Epithelial cell of prostate (primary cell): Measurements from ENCODE around the gene DLG2.
A peak's percentile ranks its signal among the peaks of the same experiment; 100 is the strongest.
"Not testable (repeated sequence)": the region's sequence is repeated elsewhere in the genome, so short reads cannot be mapped to it uniquely, and the experiment has no call there.

Experiments used
- DNase-seq: peaks from one replicate; pipeline ENCODE4 v3.0.0-alpha.2; 2011; ENCODE audit warnings: low read depth, low spot score
- H3K27ac ChIP-seq: fragments of 450-650 bp; 2 replicates; pipeline ENCODE4 v1.5.1; 2017; ENCODE audit warnings: mild to moderate bottlenecking

DLG2 gene

GRCh38 chr11:84886344-84886743, 740.8 kb downstream of the DLG2 start:
- no peak for DNase-seq
- H3K27ac ChIP-seq, result no peak overlapping the region

GRCh38 chr11:84884836-84885235, 742.3 kb downstream of the DLG2 start:
- DNase-seq, result no peak
- no peak overlapping the region for H3K27ac ChIP-seq

- no peak overlapping the region for H3K27ac ChIP-seq
- DNase-seq, result no peak
Measured at GRCh38 chr11:84882056-84882455, 745.1 kb downstream of the DLG2 start.

- peak overlapping the region; percentile 40 for H3K27ac ChIP-seq
- no peak for DNase-seq
Measured at GRCh38 chr11:84871116-84871515, 756.0 kb downstream of the DLG2 start.

GRCh38 chr11:84870486-84870885, 756.7 kb downstream of the DLG2 start:
- H3K27ac ChIP-seq, result peak overlapping the region; percentile 40
- no peak for DNase-seq

GRCh38 chr11:84866922-84867321, 760.2 kb downstream of the DLG2 start:
- H3K27ac ChIP-seq, result peak overlapping the region; percentile 11
- DNase-seq, result no peak

GRCh38 chr11:84865791-84866535, 761.2 kb downstream of the DLG2 start:
- no peak for DNase-seq

GRCh38 chr11:84865257-84865656, 761.9 kb downstream of the DLG2 start:
- H3K27ac ChIP-seq, result no peak overlapping the region
- DNase-seq, result no peak

More at GRCh38 chr11:84865791-84866535, 761.2 kb downstream of the DLG2 start:
- peak overlapping the region; percentile 11 for H3K27ac ChIP-seq

GRCh38 chr11:84857746-84858145, 769.4 kb downstream of the DLG2 start:
- DNase-seq, result no peak
- H3K27ac ChIP-seq, result peak overlapping the region; percentile 19

GRCh38 chr11:84855508-84856245, 771.5 kb downstream of the DLG2 start:
- peak overlapping the region; percentile 68 for H3K27ac ChIP-seq
- no peak for DNase-seq

GRCh38 chr11:84854498-84854880, 772.7 kb downstream of the DLG2 start:
- peak overlapping the region; percentile 68 for H3K27ac ChIP-seq

GRCh38 chr11:84853841-84854497, 773.2 kb downstream of the DLG2 start:
- H3K27ac ChIP-seq, result peak overlapping the region; percentile 68
- DNase-seq, result peak; percentile 22

More at GRCh38 chr11:84854498-84854880, 772.7 kb downstream of the DLG2 start:
- no peak for DNase-seq

- DNase-seq, result no peak
- no peak overlapping the region for H3K27ac ChIP-seq
Measured at GRCh38 chr11:84847842-84848241, 779.3 kb downstream of the DLG2 start.

- DNase-seq, result not testable (repeated sequence)
Measured at GRCh38 chr11:84840201-84840600, 786.9 kb downstream of the DLG2 start.

GRCh38 chr11:84837402-84838069, 789.6 kb downstream of the DLG2 start:
- no peak for DNase-seq
- H3K27ac ChIP-seq, result no peak overlapping the region

More at GRCh38 chr11:84840201-84840600, 786.9 kb downstream of the DLG2 start:
- H3K27ac ChIP-seq, result not testable (repeated sequence)

GRCh38 chr11:84836371-84836770, 790.8 kb downstream of the DLG2 start:
- DNase-seq, result no peak
- H3K27ac ChIP-seq, result no peak overlapping the region

- DNase-seq, result no peak
- no peak overlapping the region for H3K27ac ChIP-seq
Measured at GRCh38 chr11:84833488-84834088, 793.6 kb downstream of the DLG2 start.

- DNase-seq, result no peak
- no peak overlapping the region for H3K27ac ChIP-seq
Measured at GRCh38 chr11:84830372-84830771, 796.8 kb downstream of the DLG2 start.

GRCh38 chr11:84829162-84829561, 798.0 kb downstream of the DLG2 start:
- no peak overlapping the region for H3K27ac ChIP-seq
- no peak for DNase-seq

- H3K27ac ChIP-seq, result no peak overlapping the region
- DNase-seq, result no peak
Measured at GRCh38 chr11:84828616-84829015, 798.5 kb downstream of the DLG2 start.
